Measurements from ENCODE around the gene ZNF141. TPM values are rescaled to one million over a fixed set of nuclear protein-coding genes. Genes with fewer than 3 reads are reported as not detected.
A peak's percentile ranks its signal among the peaks of the same experiment; 100 is the strongest.

Gene ZNF141
- total and polyA plus RNA-seq, 2 of the 8 experiments (the other 6 are each of a cell fraction or from before 2014, with no cell fraction given): 8.5 to 50.8 TPM

DNA sequence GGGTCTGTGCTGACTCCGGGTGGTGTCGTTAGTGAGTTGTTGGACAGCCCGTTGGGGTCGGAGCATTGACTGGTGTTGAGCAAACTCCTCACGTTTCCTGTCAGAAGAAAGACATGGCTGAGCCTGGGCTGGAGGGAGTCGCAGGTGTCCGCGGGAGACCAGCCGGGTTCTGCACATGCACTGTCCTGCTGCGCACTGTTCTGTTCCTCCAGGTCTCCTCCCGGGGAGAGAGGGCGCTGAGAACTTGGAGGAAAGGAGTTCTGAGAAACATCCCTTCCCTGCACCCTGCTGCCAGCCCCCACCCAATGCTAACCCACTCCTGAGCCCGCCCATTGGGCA lies 1.1 kb downstream of the ZNF141 start:
- no peak overlapping the region for H3K18ac ChIP-seq (ENCODE audit: extremely low read depth, low read length)
- H3K36me3 ChIP-seq (ENCODE audit: control insufficient read depth in 2 of 4, insufficient read depth in 4 of 4, low read length in 3 of 4): peaks cover 0 to 3% (median 1%) of the 10 kb centered on the region in 4 experiments; a peak in 2 of 8 replicates
- no peak overlapping the region for H2BK15ac ChIP-seq (ENCODE audit: low read length)
- no peak overlapping the region for H2BK120ac ChIP-seq (replicated peaks; ENCODE audit: low read depth, low read length)
- no peak overlapping the region for H4K91ac ChIP-seq (replicated peaks; ENCODE audit: insufficient read length, low read length)
- H2BK5ac ChIP-seq (ENCODE audit: low read depth, low read length): no peak overlapping the region
- H3K23me2 ChIP-seq (ENCODE audit: low read depth, low read length): peaks cover 13% of the 10 kb centered on the region
- H2AK5ac ChIP-seq (ENCODE audit: low read depth, low read length): no peak overlapping the region
- H3K79me1 ChIP-seq (ENCODE audit: low read depth, low read length): peaks cover 22% of the 10 kb centered on the region
- H2AFZ ChIP-seq (ENCODE audit: low read length): no peak overlapping the region
- peaks cover 2 to 11% (median 4%) of the 10 kb centered on the region in 4 experiments; a peak in 6 of 7 replicates for H3K4me1 ChIP-seq (replicated peaks in 1 of 4; ENCODE audit: control insufficient read depth in 3 of 4, insufficient read depth in 4 of 4, low read length in 3 of 4)
- no peak overlapping the region for H3K27ac ChIP-seq (ENCODE audit: low read depth, low read length)
- no peak overlapping the region for H4K8ac ChIP-seq (ENCODE audit: extremely low read depth, insufficient read depth, low read length)
- no peak for TF ChIP-seq EP300 (IDR thresholded peaks at IDR 0.05; ENCODE audit: borderline replicate concordance in 1 of 2, low read depth in 2 of 2, low read length in 2 of 2)
- peak in 1 of 2 experiments; percentile 30; a peak in 1 of 3 replicates for TF ChIP-seq POLR2A (IDR thresholded peaks at IDR 0.05; ENCODE audit: control extremely low read depth in 1 of 2, low read depth in 2 of 2, low read length in 2 of 2)
- TF ChIP-seq CEBPB (IDR thresholded peaks at IDR 0.05; ENCODE audit: low read depth, low read length): no peak
- no peak overlapping the region for H2BK20ac ChIP-seq (ENCODE audit: low read length)
- no peak overlapping the region for H3K23ac ChIP-seq (ENCODE audit: insufficient read length)
- FAIRE-seq (no peak), DNase-seq (ENCODE audit: low read depth in 1 of 2, low spot score in 2 of 2) (peak in 1 of 2 experiments; percentile 47)
- 31% methylated on average over 12 of the region's 13 CpGs; no CpG with 5 or more reads in 1 of the 2 experiments for WGBS, 2 experiments (ENCODE audit: extremely low coverage in 1 of 2, insufficient coverage in 1 of 2, insufficient read length in 1 of 2, insufficient replicate concordance in 2 of 2, low coverage in 1 of 2, low lambda C conversion rate in 2 of 2, missing lambda C conversion rate in 1 of 2)
- peak overlapping the region; percentile 85 to 99 (median 92) for H3K4me3 ChIP-seq (ENCODE audit: extremely low read depth in 1 of 4, insufficient read depth in 2 of 4, low read depth in 3 of 4, low read length in 4 of 4)
- peaks cover 0 to 11% (median 6%) of the 10 kb centered on the region in 4 experiments; a peak in 5 of 7 replicates for H3K27me3 ChIP-seq (replicated peaks in 1 of 4; ENCODE audit: control insufficient read depth in 3 of 4, extremely low read depth in 1 of 4, insufficient read depth in 3 of 4, low read length in 3 of 4)
- H3K9me3 ChIP-seq (ENCODE audit: insufficient read depth in 2 of 2, low read depth in 1 of 2, low read length in 1 of 2): no peaks in the 10 kb centered on the region
- H3K4ac ChIP-seq (replicated peaks; ENCODE audit: insufficient read length, low read depth, low read length): no peak overlapping the region
- H4K20me1 ChIP-seq (replicated peaks in 1 of 2; ENCODE audit: control insufficient read depth in 1 of 2, insufficient read depth in 2 of 2, low read length in 2 of 2): peaks cover 2 to 15% of the 10 kb centered on the region in 2 experiments
- peaks cover 15 to 56% of the 10 kb centered on the region in 2 experiments for H3K79me2 ChIP-seq (ENCODE audit: control insufficient read depth in 1 of 2, insufficient read depth in 2 of 2, low read length in 2 of 2)
- peak overlapping the region; percentile 81 to 89 for H3K4me2 ChIP-seq (ENCODE audit: insufficient read depth in 1 of 2, low read depth in 2 of 2, low read length in 2 of 2)
- H4K5ac ChIP-seq (ENCODE audit: insufficient read length, low read depth, low read length): no peak overlapping the region
- H3K9ac ChIP-seq (replicated peaks in 1 of 4; ENCODE audit: extremely low read depth in 1 of 4, low read depth in 3 of 4, low read length in 3 of 4): peak overlapping the region in 3 of 4 experiments; percentile 16 to 85 (median 34); a peak in 3 of 7 replicates
- ChIA-PET CTCF (ENCODE audit: partially characterized antibody) (no interaction called here), POLR2A (ENCODE audit: partially characterized antibody) (interaction anchor here (0.8 to 2.7 kb wide), 10 partner anchors 10 to 238 kb away, joined by 3 to 18 read pairs (median 4); partner anchors contain the start of gene ZNF732)
- no peak overlapping the region for H3K56ac ChIP-seq (replicated peaks; ENCODE audit: insufficient read length, low read depth, low read length)
- no peak overlapping the region for H2BK12ac ChIP-seq (ENCODE audit: low read depth, low read length)
- no peak overlapping the region for H3K14ac ChIP-seq (ENCODE audit: insufficient read length)

Data from H1 (cell line).